Smooth muscle cell (in vitro differentiated cells): Measurements from ENCODE around the gene FNDC3B. TPM values are rescaled to one million over a fixed set of nuclear protein-coding genes. Genes with fewer than 3 reads are reported as not detected.

ENCODE experiments used
- DNase-seq: peaks from one replicate; lab custom pipeline; 2025; ENCODE audit not compliant: unreplicated experiment; lab: John Stamatoyannopoulos, UW
- H2AFZ ChIP-seq: fragments of 200-600 bp; sonication (generic); 2 replicates; pipeline ENCODE4 v1.6.0; 2016; ENCODE audit warnings: antibody characterized with exemption, low read depth, mild to moderate bottlenecking
- H3F3A ChIP-seq: fragments of 200-600 bp; sonication (generic); 2 replicates; pipeline ENCODE4 v1.6.0; 2017; ENCODE audit warnings: antibody characterized with exemption, low read depth
- H3K27ac ChIP-seq: fragments of 200-600 bp; sonication (generic); 2 replicates; pipeline ENCODE4 v1.5.1; 2016; ENCODE audit warnings: low read depth, mild to moderate bottlenecking
- H3K27me3 ChIP-seq: fragments of 200-600 bp; sonication (generic); 2 replicates; pipeline ENCODE4 v1.6.1; 2016; ENCODE audit warnings: low read depth, mild to moderate bottlenecking
- H3K36me3 ChIP-seq: fragments of 200-600 bp; sonication (generic); 2 replicates; pipeline ENCODE4 v1.5.1; 2016; ENCODE audit warnings: low read depth
- H3K4me1 ChIP-seq: fragments of 200-600 bp; sonication (generic); 2 replicates; pipeline ENCODE4 v1.5.1; 2016; ENCODE audit warnings: low read depth
- H3K4me2 ChIP-seq: fragments of 200-600 bp; sonication (generic); 2 replicates; pipeline ENCODE4 v1.6.0; 2016; ENCODE audit warnings: mild to moderate bottlenecking
- H3K4me3 ChIP-seq: fragments of 200-600 bp; sonication (generic); 2 replicates; pipeline ENCODE4 v1.5.1; 2016; ENCODE audit warnings: mild to moderate bottlenecking
- H3K79me2 ChIP-seq: fragments of 200-600 bp; sonication (generic); 2 replicates; pipeline ENCODE4 v1.6.0; 2016; ENCODE audit warnings: low read depth, mild to moderate bottlenecking
- H3K9ac ChIP-seq: fragments of 200-600 bp; sonication (generic); 2 replicates; pipeline ENCODE4 v1.6.0; 2016; ENCODE audit warnings: low read depth
- H3K9me3 ChIP-seq: fragments of 200-600 bp; sonication (generic); replicated peaks from 2 replicates; pipeline ENCODE4 v1.5.1; 2016; ENCODE audit warnings: low read depth
- H4K20me1 ChIP-seq: fragments of 200-600 bp; sonication (generic); 2 replicates; pipeline ENCODE4 v1.6.0; 2016; ENCODE audit warnings: low read depth
- WGBS: methylation state at CpG from one replicate; pipeline ENCODE4 v1.1.7; 2016; ENCODE audit warnings: low lambda C conversion rate; 5-methylcytosine and 5-hydroxymethylcytosine counted together
- polyA plus RNA-seq: library from polyadenylated mRNA; unstranded; fragments of >200 nt; fragmentation: Nextera tagmentation; extraction: Ambion mirVana; gene quantifications from 2 replicates; pipeline ENCODE4 v1.2.1, GENCODE V29; 2016
- total RNA-seq: library from RNA; depleted of rRNA; stranded (reverse); fragments of >200 nt; gene quantifications from 2 replicates; pipeline ENCODE4 v1.2.3, GENCODE V29; 2014
- TF ChIP-seq, protein P1 (sequence below): fragments of 200-600 bp; sonication (generic); IDR thresholded peaks from 2 replicates; pipeline ENCODE4 v1.5.1; 2017; ENCODE audit warnings: borderline replicate concordance, mild to moderate bottlenecking, antibody characterized with exemption; ENCODE audit not compliant: insufficient read depth, poor library complexity, severe bottlenecking

FNDC3B gene
- total and polyA plus RNA-seq, 2 experiments from 2014 or later, result 149 to 294 TPM

DNA sequence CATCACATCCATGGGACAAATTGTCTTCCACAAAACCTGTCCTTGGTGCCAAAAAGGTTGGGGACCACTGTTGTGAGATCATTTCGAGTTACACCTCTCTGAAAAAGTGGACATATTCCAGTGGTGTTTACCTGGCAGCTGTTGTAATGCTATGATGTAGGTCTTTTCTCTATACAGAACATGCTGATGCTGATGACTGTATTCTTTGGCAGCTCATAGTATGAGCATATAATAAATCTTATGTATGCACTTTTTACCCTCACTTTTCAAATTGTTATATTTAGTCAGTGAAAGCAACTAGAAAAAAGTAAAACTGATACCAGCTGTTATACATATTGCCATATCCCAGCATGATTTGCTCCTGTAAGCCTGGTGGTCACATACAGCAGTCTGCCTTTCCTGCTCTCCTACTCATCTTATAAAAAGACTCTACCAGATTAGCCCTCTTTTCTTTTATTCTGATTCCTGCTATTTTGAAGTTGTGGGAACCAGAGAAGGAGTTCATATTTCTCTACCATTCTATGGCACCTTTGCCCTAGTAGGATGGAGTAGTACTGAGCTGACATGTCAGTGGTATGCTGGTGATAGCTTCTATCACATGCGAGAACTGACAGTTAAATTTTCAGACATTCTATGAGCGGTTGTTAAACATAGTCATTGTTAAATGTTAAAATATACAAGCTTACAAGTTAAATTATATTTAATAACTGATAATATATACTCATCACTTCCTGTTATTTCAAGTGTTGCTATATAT is 128.7 kb downstream of the FNDC3B start:
- Histone ChIP-seq H3K27ac (peak overlapping the region; percentile 85), H3F3A (peaks cover 47% of the 10 kb centered on the region), H4K20me1 (peaks cover 100% of the 10 kb centered on the region), H3K9me3 (no peaks in the 10 kb centered on the region), H3K4me3 (no peak overlapping the region), H2AFZ (no peak overlapping the region), H3K79me2 (peaks cover 100% of the 10 kb centered on the region), H3K4me1 (peaks cover 24% of the 10 kb centered on the region), H3K36me3 (no peaks in the 10 kb centered on the region), H3K4me2 (peak overlapping the region; percentile 72), H3K9ac (peak overlapping the region; percentile 1), H3K27me3 (no peaks in the 10 kb centered on the region)
- DNase-seq, result no peak
- TF ChIP-seq, protein P1, sequence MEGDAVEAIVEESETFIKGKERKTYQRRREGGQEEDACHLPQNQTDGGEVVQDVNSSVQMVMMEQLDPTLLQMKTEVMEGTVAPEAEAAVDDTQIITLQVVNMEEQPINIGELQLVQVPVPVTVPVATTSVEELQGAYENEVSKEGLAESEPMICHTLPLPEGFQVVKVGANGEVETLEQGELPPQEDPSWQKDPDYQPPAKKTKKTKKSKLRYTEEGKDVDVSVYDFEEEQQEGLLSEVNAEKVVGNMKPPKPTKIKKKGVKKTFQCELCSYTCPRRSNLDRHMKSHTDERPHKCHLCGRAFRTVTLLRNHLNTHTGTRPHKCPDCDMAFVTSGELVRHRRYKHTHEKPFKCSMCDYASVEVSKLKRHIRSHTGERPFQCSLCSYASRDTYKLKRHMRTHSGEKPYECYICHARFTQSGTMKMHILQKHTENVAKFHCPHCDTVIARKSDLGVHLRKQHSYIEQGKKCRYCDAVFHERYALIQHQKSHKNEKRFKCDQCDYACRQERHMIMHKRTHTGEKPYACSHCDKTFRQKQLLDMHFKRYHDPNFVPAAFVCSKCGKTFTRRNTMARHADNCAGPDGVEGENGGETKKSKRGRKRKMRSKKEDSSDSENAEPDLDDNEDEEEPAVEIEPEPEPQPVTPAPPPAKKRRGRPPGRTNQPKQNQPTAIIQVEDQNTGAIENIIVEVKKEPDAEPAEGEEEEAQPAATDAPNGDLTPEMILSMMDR, result no peak
- 96% methylated on average over 3 of the region's 3 CpGs for WGBS

DNA sequence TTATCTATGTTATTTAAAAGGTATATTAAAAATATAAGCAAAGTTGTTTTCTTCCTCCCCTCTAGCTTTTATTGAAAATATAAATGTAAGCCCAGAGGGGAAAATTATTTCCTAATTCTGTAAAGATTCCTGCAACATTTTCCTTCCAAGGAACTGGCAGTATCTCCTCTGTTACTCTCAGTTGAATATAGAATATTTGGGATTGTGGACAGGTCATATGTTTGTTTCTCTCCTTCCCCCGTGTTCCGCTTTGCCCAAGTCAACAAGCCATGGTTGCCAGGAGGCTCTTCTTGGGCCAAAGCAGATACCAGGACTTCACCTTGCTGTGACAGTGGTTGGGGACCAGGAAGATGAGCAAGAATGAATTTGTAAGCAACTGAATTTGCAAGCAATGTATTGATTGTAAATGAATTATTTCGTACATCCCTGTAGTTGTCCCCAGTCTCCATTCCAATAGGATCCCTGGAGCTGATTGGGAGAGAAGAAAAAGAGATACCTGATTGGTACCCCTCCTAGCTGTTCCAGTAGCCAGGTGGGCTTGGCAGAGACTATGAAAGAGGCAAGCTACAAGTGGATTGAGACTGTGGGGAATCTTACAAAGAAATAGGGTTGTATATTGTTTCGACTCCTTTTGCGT is 130.8 kb downstream of the FNDC3B start:
- DNase-seq, result no peak
- TF ChIP-seq, protein P1, result no peak
- peaks cover 99% of the 10 kb centered on the region for H3K79me2 ChIP-seq
- no peaks in the 10 kb centered on the region for H3K36me3 ChIP-seq
- peaks cover 99% of the 10 kb centered on the region for H4K20me1 ChIP-seq
- 92% methylated on average over 5 of the region's 5 CpGs for WGBS
- peak overlapping the region; percentile 72 for H3K4me2 ChIP-seq
- H2AFZ ChIP-seq, result no peak overlapping the region
- no peak overlapping the region for H3K4me3 ChIP-seq
- H3K27ac ChIP-seq, result peak overlapping the region; percentile 85
- H3K9ac ChIP-seq, result peak overlapping the region; percentile 44
- H3K9me3 ChIP-seq, result no peaks in the 10 kb centered on the region
- H3K27me3 ChIP-seq, result no peaks in the 10 kb centered on the region
- peaks cover 39% of the 10 kb centered on the region for H3K4me1 ChIP-seq
- peaks cover 48% of the 10 kb centered on the region for H3F3A ChIP-seq

DNA sequence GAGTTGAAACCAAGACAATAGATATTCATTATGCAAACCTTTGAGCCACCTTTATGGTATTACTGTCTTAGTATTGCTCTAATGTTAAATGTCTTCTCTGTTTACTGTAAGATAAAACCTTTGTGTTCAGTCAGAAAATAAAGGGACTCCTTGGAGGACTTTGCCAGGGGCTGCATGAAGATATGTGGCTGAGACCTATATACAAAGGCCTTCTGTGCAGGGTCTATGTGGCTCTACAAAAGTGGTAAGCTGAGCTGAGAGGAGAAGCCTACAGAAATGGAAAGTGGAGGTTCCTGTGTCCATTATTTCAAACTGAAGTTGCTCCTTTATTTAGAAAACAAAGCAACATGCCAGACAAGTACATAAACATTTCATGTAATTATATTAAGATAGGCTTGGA is 131.5 kb downstream of the FNDC3B start:
- H4K20me1 ChIP-seq, result peaks cover 99% of the 10 kb centered on the region
- DNase-seq, result no peak

More for the DNA sequence above, 131.5 kb downstream of the FNDC3B start:
- TF ChIP-seq, protein P1, result no peak
- H3K79me2 ChIP-seq, result peaks cover 99% of the 10 kb centered on the region
- H3K36me3 ChIP-seq, result no peaks in the 10 kb centered on the region
- peaks cover 46% of the 10 kb centered on the region for H3K4me1 ChIP-seq
- H3F3A ChIP-seq, result peaks cover 47% of the 10 kb centered on the region
- no peaks in the 10 kb centered on the region for H3K9me3 ChIP-seq
- H3K4me2 ChIP-seq, result peak overlapping the region; percentile 23
- no peak overlapping the region for H3K9ac ChIP-seq
- no peak overlapping the region for H3K4me3 ChIP-seq
- H2AFZ ChIP-seq, result no peak overlapping the region
- H3K27me3 ChIP-seq, result no peaks in the 10 kb centered on the region
- peak overlapping the region; percentile 85 for H3K27ac ChIP-seq
